GM23338 (cell line): Measurements from ENCODE around the gene TMEM151B.

Experiments used
- CTCF ChIP-seq, 2 experiments: fragments of 200-600 bp in 1 of 2; sonication (generic) in 1 of 2; conservative IDR thresholded peaks; 2 replicates each; pipeline versions ENCODE4 v1.5.1 to v1.6.1; 2016 to 2017; ENCODE audit warnings: antibody characterized with exemption in 2 of 2, low read depth in 2 of 2, mild to moderate bottlenecking in 2 of 2, moderate library complexity in 1 of 2
- EZH2 ChIP-seq: fragments of 200-600 bp; sonication (generic); IDR thresholded peaks from one replicate; pipeline ENCODE4 v1.8.0; 2017; ENCODE audit warnings: antibody characterized with exemption, mild to moderate bottlenecking, low read depth; ENCODE audit not compliant: unreplicated experiment
- EZH2phosphoT487 ChIP-seq: fragments of 200-600 bp; sonication (generic); IDR thresholded peaks from one replicate; pipeline ENCODE4 v1.8.1; 2018; ENCODE audit warnings: antibody characterized with exemption; ENCODE audit not compliant: unreplicated experiment
- JUNB ChIP-seq: IDR thresholded peaks from one replicate; pipeline ENCODE4 v1.6.1; 2016; ENCODE audit warnings: antibody characterized with exemption; ENCODE audit not compliant: unreplicated experiment
- POLR2AphosphoS5 ChIP-seq: IDR thresholded peaks from 2 replicates; pipeline ENCODE4 v1.6.1; 2016; ENCODE audit warnings: antibody characterized with exemption, low read depth
- STAT1 ChIP-seq: IDR thresholded peaks from one replicate; pipeline ENCODE4 v1.6.1; 2016; ENCODE audit warnings: antibody characterized with exemption; ENCODE audit not compliant: unreplicated experiment
- ZNF114 ChIP-seq: fragments of 250-450 bp; sonication (Bioruptor Pico); IDR thresholded peaks from 2 replicates; pipeline ENCODE4 v1.5.0; 2020; ENCODE audit warnings: mild to moderate bottlenecking, moderate library complexity
- ZNF331 ChIP-seq: fragments of 250-450 bp; sonication (Bioruptor Pico); IDR thresholded peaks from 2 replicates; pipeline ENCODE4 v1.5.0; 2020; ENCODE audit warnings: low read depth, mild to moderate bottlenecking, moderate library complexity

- no peak for TF ChIP-seq CTCF (conservative IDR thresholded peaks at IDR 0.05; ENCODE audit: low read depth in 2 of 2)
- no peak for TF ChIP-seq EZH2
- no peak for TF ChIP-seq ZNF331 (CRISPR knock-in tag)
- no peak for TF ChIP-seq POLR2AphosphoS5
- no peak for TF ChIP-seq ZNF114 (CRISPR knock-in tag)
- no peak for TF ChIP-seq JUNB
- TF ChIP-seq EZH2phosphoT487, result no peak
- no peak for TF ChIP-seq STAT1
Measured at GRCh38 chr6:44289726-44290260, 19.5 kb downstream of the TMEM151B start.
